ACC112 (cell line): ENCODE results near the gene RIPOR1.

Experiments used
- H2AFZ ChIP-seq: fragments of 200-600 bp; sonication (generic); one replicate; pipeline ENCODE4 v1.6.0; 2017; ENCODE audit warnings: antibody characterized with exemption, low read length; ENCODE audit not compliant: unreplicated experiment
- H3K27ac ChIP-seq: fragments of 200-600 bp; sonication (generic); 2 replicates; pipeline ENCODE4 v1.5.1; 2014; ENCODE audit warnings: low read depth, mild to moderate bottlenecking, antibody characterized with exemption, low read length, moderate library complexity
- H3K27me3 ChIP-seq: fragments of 200-600 bp; sonication (generic); 2 replicates; pipeline ENCODE4 v1.6.1; 2014; ENCODE audit warnings: mild to moderate bottlenecking, antibody characterized with exemption, low read length, moderate library complexity, mixed read lengths; ENCODE audit not compliant: insufficient read depth
- H3K36me3 ChIP-seq: fragments of 200-600 bp; sonication (generic); 2 replicates; pipeline ENCODE4 v1.6.1; 2016; ENCODE audit warnings: mild to moderate bottlenecking, antibody characterized with exemption, low read length, moderate library complexity, mixed read lengths; ENCODE audit not compliant: insufficient read depth
- H3K4me1 ChIP-seq: fragments of 200-600 bp; sonication (generic); one replicate; pipeline ENCODE4 v1.6.1; 2016; ENCODE audit warnings: low read length, mixed read lengths; ENCODE audit not compliant: insufficient read depth, unreplicated experiment, control insufficient read depth
- H3K4me3 ChIP-seq: fragments of 200-600 bp; sonication (generic); 2 replicates; pipeline ENCODE4 v1.5.1; 2014; ENCODE audit warnings: mild to moderate bottlenecking, low read depth, low read length
- H3K79me2 ChIP-seq: fragments of 200-600 bp; sonication (generic); one replicate; pipeline ENCODE4 v1.6.0; 2016; ENCODE audit warnings: low read length; ENCODE audit not compliant: control insufficient read depth, unreplicated experiment, insufficient read depth

Gene RIPOR1

GRCh38 chr16:67547423-67548264 is 19.0 kb downstream of the RIPOR1 start:
- Histone ChIP-seq H3K27me3 (no peaks in the 10 kb centered on the region), H3K4me3 (no peak overlapping the region), H3K36me3 (no peaks in the 10 kb centered on the region; the same call in 1 of the 2 replicates), H3K4me1 (no peaks in the 10 kb centered on the region), H2AFZ (no peak overlapping the region), H3K27ac (no peak overlapping the region), H3K79me2 (no peaks in the 10 kb centered on the region)

DNA sequence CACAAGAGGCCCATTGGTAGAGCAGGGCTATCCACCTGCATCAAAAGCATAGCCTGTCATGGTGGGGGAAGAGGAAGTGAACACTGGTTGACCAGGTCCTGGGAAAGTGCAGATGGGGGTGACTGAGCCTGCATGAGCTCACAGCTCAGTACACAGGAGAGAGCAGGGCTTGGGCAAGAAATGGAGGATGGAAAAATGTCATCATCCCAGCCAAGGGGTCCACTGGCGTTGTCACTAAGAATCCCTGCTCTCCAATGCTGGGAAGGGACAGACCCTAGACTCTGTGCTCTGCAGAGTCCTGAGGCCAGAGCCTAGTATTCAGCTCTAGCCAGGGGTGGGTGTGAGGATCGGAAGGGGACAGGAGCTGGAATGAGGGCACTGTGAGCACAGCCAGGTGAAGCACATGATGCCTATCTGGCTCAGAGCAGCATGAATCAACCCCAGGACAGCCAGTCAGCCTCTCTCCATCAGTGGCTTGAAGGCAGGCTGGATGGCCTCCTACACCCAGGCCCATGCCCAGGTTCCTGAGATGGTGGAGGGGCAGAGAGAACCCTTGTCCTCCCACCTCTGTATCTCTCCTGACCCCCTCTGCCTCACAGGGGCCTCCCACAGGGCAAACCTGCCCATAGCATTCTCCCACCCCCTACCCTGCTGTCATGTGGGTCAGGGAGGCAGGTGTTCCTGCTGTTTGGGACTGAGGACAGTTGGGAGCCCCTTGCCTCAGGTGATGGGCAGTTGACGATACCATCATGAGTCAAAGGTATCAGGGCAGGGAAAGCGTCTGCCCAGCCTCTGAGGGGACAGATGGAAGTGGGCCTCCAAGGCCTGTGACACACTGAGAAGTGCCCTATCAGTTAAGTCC is 19.9 kb downstream of the RIPOR1 start:
- no peaks in the 10 kb centered on the region for H3K79me2 ChIP-seq
- no peaks in the 10 kb centered on the region; the same call in 1 of the 2 replicates for H3K36me3 ChIP-seq
- no peaks in the 10 kb centered on the region for H3K27me3 ChIP-seq
- H3K27ac ChIP-seq, result no peak overlapping the region
- H2AFZ ChIP-seq, result no peak overlapping the region
- no peak overlapping the region for H3K4me3 ChIP-seq
- H3K4me1 ChIP-seq, result peaks cover 3% of the 10 kb centered on the region

GRCh38 chr16:67549240-67549639 is 20.6 kb downstream of the RIPOR1 start:
- H3K79me2 ChIP-seq, result no peaks in the 10 kb centered on the region
- no peaks in the 10 kb centered on the region; the same call in 1 of the 2 replicates for H3K36me3 ChIP-seq
- no peaks in the 10 kb centered on the region for H3K27me3 ChIP-seq
- H2AFZ ChIP-seq, result no peak overlapping the region
- H3K4me1 ChIP-seq, result peaks cover 8% of the 10 kb centered on the region
- H3K27ac ChIP-seq, result no peak overlapping the region
- no peak overlapping the region for H3K4me3 ChIP-seq

- H3K27ac ChIP-seq, result no peak overlapping the region
- H3K36me3 ChIP-seq, result no peaks in the 10 kb centered on the region; the same call in 1 of the 2 replicates
- no peak overlapping the region for H2AFZ ChIP-seq
- H3K79me2 ChIP-seq, result no peaks in the 10 kb centered on the region
- no peak overlapping the region for H3K4me3 ChIP-seq
- peaks cover 10% of the 10 kb centered on the region for H3K4me1 ChIP-seq
- H3K27me3 ChIP-seq, result no peaks in the 10 kb centered on the region
Measured at GRCh38 chr16:67549936-67550335, 21.3 kb downstream of the RIPOR1 start.

DNA sequence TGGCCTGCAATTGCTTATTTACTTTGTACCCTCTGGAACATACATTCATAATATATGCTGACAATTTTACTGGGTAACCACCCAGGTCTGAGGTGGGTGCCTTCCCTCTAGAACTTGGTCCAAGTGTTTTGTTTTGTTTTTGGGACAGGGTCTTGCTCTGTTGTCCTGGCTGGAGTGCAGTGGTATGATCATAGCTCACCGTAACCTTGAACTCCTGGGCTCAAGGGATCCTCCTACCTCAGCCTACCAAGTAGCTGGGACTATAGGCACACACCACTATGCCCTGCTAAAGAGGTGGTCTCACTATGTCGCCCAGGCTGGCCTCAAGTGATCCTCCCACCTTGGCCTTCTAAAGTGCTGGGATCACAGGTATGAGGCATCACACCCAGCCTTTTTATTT is 22.5 kb downstream of the RIPOR1 start:
- Histone ChIP-seq H3K36me3 (no peaks in the 10 kb centered on the region; the same call in 1 of the 2 replicates), H3K4me3 (no peak overlapping the region), H3K27ac (no peak overlapping the region), H3K4me1 (peaks cover 18% of the 10 kb centered on the region), H2AFZ (no peak overlapping the region), H3K79me2 (no peaks in the 10 kb centered on the region), H3K27me3 (no peaks in the 10 kb centered on the region)

DNA sequence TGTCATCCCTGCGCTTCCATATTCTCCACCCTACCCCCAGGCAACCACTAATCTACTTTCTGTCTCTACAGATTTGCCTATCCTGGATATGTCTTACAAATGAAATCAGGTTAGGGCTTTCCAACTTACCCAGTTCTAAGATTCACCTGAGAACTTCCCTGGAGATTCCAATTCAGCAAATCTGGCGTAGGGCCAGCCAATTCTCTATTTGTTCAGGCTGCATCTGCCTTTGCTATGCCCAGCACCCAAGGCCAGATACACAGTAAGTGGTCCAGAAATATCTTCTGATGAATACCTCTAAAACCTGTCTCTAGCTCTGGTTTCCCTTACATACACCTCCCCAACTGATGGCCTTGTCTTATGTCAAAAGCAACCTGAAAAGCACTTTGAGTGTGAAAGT is 23.3 kb downstream of the RIPOR1 start:
- Histone ChIP-seq H3K36me3 (no peaks in the 10 kb centered on the region), H3K4me3 (no peak overlapping the region), H3K27me3 (no peaks in the 10 kb centered on the region), H2AFZ (no peak overlapping the region), H3K79me2 (no peaks in the 10 kb centered on the region), H3K4me1 (peaks cover 22% of the 10 kb centered on the region), H3K27ac (no peak overlapping the region)

- H3K4me1 ChIP-seq, result peaks cover 22% of the 10 kb centered on the region
- H3K79me2 ChIP-seq, result no peaks in the 10 kb centered on the region
- no peak overlapping the region for H3K27ac ChIP-seq
- H3K36me3 ChIP-seq, result no peaks in the 10 kb centered on the region
- H3K27me3 ChIP-seq, result no peaks in the 10 kb centered on the region
- no peak overlapping the region for H3K4me3 ChIP-seq
- H2AFZ ChIP-seq, result no peak overlapping the region
Measured at GRCh38 chr16:67552476-67552875, 23.8 kb downstream of the RIPOR1 start.

DNA sequence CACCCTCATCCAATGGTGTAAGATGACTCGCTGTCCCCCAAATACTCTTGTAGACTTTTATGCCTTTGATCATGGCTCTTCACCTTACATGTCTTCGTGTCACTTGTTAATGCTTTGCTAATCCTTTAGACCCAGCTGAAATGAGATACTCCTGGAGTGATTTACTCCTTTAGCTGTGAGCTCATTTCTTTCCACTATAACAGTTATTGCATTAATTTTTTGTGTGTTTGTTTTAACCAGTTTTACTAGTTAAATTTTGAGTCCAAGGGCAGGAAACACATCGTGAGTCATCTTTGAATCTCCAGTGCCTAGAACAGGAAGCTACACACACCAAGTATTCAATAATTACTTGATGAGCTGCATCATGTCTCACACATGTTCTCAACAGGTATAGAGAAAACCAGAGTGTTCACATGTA is 27.2 kb downstream of the RIPOR1 start:
- Histone ChIP-seq H3K4me1 (peaks cover 22% of the 10 kb centered on the region), H3K4me3 (no peak overlapping the region), H3K36me3 (no peaks in the 10 kb centered on the region), H3K27ac (peak overlapping the region; percentile 82), H3K79me2 (peaks cover under 1% of the 10 kb centered on the region), H2AFZ (no peak overlapping the region), H3K27me3 (no peaks in the 10 kb centered on the region)

DNA sequence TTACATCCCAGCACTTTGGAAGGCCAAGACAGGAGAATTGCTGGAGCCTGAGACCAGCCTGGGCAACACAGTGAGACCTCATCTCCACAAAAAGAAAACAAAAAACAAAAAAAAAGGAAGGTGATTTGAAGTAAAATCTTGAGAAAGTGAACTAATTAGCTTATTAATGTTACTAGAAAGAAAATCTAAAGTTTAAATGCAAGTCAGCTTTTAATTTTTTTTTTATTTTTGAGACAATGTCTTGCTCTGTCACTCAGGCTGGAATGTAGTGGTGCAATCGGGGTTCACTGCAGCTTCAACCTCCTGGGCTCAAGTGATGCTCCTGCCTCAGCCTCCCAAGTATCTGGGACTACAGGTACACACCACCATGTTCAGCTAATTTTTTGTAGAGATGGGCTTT is 30.2 kb downstream of the RIPOR1 start:
- Histone ChIP-seq H3K4me1 (peaks cover 22% of the 10 kb centered on the region), H2AFZ (no peak overlapping the region), H3K27ac (no peak overlapping the region), H3K36me3 (no peaks in the 10 kb centered on the region), H3K27me3 (no peaks in the 10 kb centered on the region), H3K79me2 (peaks cover 11% of the 10 kb centered on the region), H3K4me3 (no peak overlapping the region)

DNA sequence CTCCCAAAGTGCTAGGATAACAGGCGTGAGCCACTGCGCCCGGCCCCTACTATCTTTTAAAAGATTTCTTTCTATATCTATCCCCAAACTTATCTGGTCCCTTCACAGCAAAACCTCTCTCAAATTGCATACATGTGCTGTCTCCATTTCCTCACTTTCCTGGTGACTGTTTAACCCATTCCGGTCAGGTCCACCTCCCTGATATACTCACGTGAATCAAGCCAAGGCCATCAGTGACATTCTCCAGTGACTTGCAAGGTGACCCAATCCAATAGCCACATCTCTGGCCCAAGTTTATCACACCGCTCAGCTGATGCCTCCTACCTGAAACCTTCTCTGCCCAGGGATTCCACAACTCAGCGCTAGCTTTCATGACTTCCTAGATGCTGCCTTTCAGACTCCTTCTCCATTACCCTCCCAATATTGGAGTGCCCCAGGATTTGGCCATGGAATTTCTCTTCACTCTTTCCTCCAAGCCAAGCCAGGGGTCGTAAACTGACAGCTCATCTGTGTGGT is 32.3 kb downstream of the RIPOR1 start:
- H2AFZ ChIP-seq, result no peak overlapping the region
- peak overlapping the region; percentile 89 for H3K4me3 ChIP-seq
- no peaks in the 10 kb centered on the region for H3K36me3 ChIP-seq
- no peaks in the 10 kb centered on the region for H3K27me3 ChIP-seq
- peaks cover 32% of the 10 kb centered on the region for H3K79me2 ChIP-seq
- no peak overlapping the region for H3K27ac ChIP-seq
- H3K4me1 ChIP-seq, result peaks cover 18% of the 10 kb centered on the region
